Measurements from ENCODE around the gene GP1BB. TPM values are rescaled to one million over a fixed set of nuclear protein-coding genes. Genes with fewer than 3 reads are reported as not detected.

The GP1BB gene
- total RNA-seq, 4 donors from 2014 or later, result 1.5 to 6.6 (median 3.1) TPM

DNA sequence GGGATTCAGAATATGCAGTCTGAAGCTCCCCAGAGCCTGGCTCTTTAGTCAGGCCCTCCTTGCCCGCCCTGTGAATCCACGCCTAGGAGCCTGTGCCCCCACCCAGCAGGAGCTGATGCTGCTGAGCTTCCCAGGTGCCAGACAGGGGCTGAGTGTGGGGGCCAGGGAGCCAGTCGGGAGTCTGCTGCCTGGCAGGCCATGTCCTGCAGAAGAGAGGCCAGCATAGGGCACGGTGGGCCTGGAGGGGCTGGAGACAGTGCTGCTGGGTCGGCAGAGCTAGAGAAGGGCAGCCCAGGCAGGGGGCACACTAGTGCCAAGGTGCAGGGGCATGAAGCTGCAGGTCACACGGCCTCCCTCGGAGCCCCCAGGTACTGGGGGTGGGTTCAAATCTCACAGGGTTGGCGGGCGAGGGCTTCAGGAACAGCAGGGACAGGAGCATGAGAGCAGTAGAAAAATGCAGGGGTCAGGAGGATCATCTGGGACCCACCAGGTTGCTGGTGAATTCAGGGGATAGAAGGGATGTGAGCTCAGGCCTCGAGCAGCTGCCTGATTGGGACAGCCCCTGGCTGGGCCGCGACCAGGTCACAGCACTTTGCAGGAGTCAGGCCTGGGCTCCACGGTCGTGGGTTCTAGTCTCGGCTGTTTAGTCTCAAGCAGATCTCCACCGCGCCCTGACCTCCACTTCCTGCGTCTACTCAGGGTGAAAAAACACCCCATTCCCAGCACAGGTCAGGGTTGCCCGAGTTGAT is 13.1 kb upstream of the GP1BB start:
- no peak for TF ChIP-seq POLR2A (IDR thresholded peaks at IDR 0.05)
- H3K36me3 ChIP-seq, result no peaks in the 10 kb centered on the region
- no peaks in the 10 kb centered on the region for H3K9me3 ChIP-seq
- DNase-seq, result no peak
- 92 to 93% methylated on average over 16 to 18 of the region's 19 CpGs for WGBS, 2 donors
- H3K27ac ChIP-seq, result no peak overlapping the region
- H3K4me1 ChIP-seq, result peaks cover 12 to 35% of the 10 kb centered on the region in 2 donors
- intact Hi-C loops (cut with DNase I), result no loop called here
- no peak overlapping the region for H3K4me3 ChIP-seq (replicated peaks in 1 of 3)
- H3K27me3 ChIP-seq, result no peaks in the 10 kb centered on the region

DNA sequence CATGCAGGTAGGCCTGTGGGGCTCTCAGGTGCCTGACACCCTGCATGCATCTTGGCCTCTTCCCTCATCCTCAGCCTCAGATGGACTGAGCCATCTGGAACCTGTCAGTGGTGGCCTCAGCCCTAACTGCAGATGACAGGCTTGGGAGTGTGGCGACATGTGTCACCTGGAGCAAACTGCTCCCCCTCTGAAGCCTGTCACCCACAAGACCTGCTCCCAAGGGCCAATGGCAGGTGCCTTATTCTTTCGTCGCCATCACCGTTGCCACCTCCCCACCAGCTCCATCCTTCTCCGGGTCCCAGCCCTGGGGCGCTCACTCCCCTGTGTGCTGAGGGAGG is 12.6 kb upstream of the GP1BB start:
- Histone ChIP-seq H3K4me1 (peaks cover 15 to 39% of the 10 kb centered on the region in 2 donors), H3K9me3 (no peaks in the 10 kb centered on the region), H3K36me3 (no peaks in the 10 kb centered on the region), H3K4me3 (replicated peaks in 1 of 3) (no peak overlapping the region), H3K27ac (no peak overlapping the region), H3K27me3 (no peaks in the 10 kb centered on the region)
- intact Hi-C loops (cut with DNase I), result no loop called here
- no peak for TF ChIP-seq CTCF (IDR thresholded peaks at IDR 0.05)
- no peak for TF ChIP-seq POLR2A (IDR thresholded peaks at IDR 0.05)
- WGBS, 2 donors, result 91 to 93% methylated on average over 5 to 6 of the region's 6 CpGs
- no peak for DNase-seq

GRCh38 chr22:19713245-19713644 is 10.1 kb upstream of the GP1BB start:
- 94 to 98% methylated on average over 12 to 13 of the region's 13 CpGs for WGBS, 2 donors
- Histone ChIP-seq H3K36me3 (no peaks in the 10 kb centered on the region), H3K4me3 (replicated peaks in 1 of 3) (no peak overlapping the region), H3K9me3 (no peaks in the 10 kb centered on the region), H3K4me1 (peaks cover 11 to 39% of the 10 kb centered on the region in 2 donors), H3K27me3 (no peaks in the 10 kb centered on the region), H3K27ac (no peak overlapping the region)
- DNase-seq, result no peak
- intact Hi-C loops (cut with DNase I), result no loop called here
- TF ChIP-seq POLR2A (IDR thresholded peaks at IDR 0.05) (no peak), CTCF (IDR thresholded peaks at IDR 0.05) (no peak)

GRCh38 chr22:19713650-19714311 is 9.6 kb upstream of the GP1BB start:
- Histone ChIP-seq H3K9me3 (no peaks in the 10 kb centered on the region), H3K27ac (no peak overlapping the region), H3K27me3 (no peaks in the 10 kb centered on the region), H3K36me3 (no peaks in the 10 kb centered on the region), H3K4me1 (peaks cover 15 to 39% of the 10 kb centered on the region in 2 donors), H3K4me3 (replicated peaks in 1 of 3) (peak overlapping the region in 1 of 3 donors; percentile 35)
- WGBS, 2 donors, result 74 to 93% methylated on average over 3 to 5 of the region's 38 CpGs
- no peak for TF ChIP-seq CTCF (IDR thresholded peaks at IDR 0.05)
- no peak for TF ChIP-seq POLR2A (IDR thresholded peaks at IDR 0.05)
- peak; percentile 37 for DNase-seq
- intact Hi-C loops (cut with DNase I), result no loop called here

DNA sequence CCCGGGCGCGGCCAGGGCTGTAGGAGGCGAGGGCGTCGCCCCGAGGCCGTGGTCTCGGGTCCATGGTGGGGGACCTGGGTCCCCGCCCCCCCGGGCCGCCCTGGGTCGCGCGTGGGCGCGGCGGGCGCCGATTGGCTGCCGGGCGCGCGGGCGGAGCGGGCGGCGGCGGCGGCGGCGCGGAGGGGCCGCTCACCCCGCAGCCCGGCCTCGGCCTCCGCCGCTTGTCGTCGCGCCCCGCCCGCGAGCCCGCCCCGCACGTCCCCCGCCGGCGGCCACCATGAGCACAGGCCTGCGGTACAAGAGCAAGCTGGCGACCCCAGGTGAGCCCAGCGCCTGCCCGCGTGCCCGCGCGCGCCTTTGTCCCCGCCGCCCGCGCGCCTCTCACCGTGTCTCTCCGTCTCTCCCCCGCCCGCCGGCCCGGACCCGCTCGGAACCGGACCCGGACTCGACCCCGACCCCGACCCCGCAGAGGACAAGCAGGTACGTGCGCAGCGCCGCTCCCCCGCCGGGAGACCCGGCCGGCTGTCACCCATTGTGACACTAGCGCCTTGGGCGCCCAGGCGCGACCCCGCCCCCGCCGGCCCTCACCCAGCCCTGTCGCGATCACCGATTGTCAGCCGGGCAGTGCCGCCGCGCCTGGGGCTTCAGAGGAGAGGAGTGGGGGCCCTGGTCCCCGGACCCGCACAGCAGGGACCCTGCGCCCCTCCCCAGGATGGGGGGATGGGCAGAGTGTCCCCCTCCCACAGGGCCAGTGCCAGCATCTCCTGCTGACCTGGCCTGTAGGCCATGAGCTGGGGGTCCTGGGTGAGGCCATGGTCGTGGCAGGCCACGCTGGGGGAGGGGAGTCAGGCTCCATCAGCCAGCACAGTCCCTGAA is 8.8 kb upstream of the GP1BB start, which contains the start of gene SEPTIN5:
Gene SEPTIN5 (plus strand): TSS at position 192 of the 876 bp plus-strand sequence. CDS start 86 bp downstream, at position 278.
- H3K36me3 ChIP-seq, result no peaks in the 10 kb centered on the region
- no peaks in the 10 kb centered on the region for H3K27me3 ChIP-seq
- H3K9me3 ChIP-seq, result no peaks in the 10 kb centered on the region
- intact Hi-C loops (cut with DNase I), result no loop called here
- H3K27ac ChIP-seq, result no peak within 1 kb of the TSS
- TF ChIP-seq CTCF (IDR thresholded peaks at IDR 0.05) (no peak), POLR2A (IDR thresholded peaks at IDR 0.05) (no peak)
- peak in 1 of 2 donors; percentile 24 for DNase-seq
- H3K4me3 ChIP-seq (replicated peaks in 1 of 3), result peak within 1 kb of the TSS; percentile 44 to 72 (median 66)
- 0 to 30% methylated on average over 2 to 7 of the region's 106 CpGs for WGBS, 2 donors
- H3K4me1 ChIP-seq, result peaks cover 15 to 37% of the 10 kb centered on the region in 2 donors
